GM12878 (cell line): ENCODE measurements around the gene CD300H.

Experiments used
- BACH1 ChIP-seq: fragments of 450-650 bp; IDR thresholded peaks from 2 replicates; pipeline ENCODE4 v1.6.1; 2017; ENCODE audit warnings: mild to moderate bottlenecking, borderline replicate concordance
- CREM ChIP-seq: IDR thresholded peaks from 2 replicates; pipeline ENCODE4 v1.6.1; 2014; ENCODE audit warnings: antibody characterized with exemption, low read depth
- EED ChIP-seq: sonication (generic); IDR thresholded peaks from 2 replicates; pipeline ENCODE4 v1.6.1; 2016; ENCODE audit warnings: antibody characterized with exemption, low read depth
- ETV6 ChIP-seq, 2 experiments: fragments of 450-650 bp in 1 of 2; IDR thresholded peaks in 1 of 2; conservative IDR thresholded peaks in 1 of 2; 2 replicates each; pipeline ENCODE4 v1.6.1; 2014; ENCODE audit warnings: antibody characterized with exemption in 1 of 2, borderline replicate concordance in 1 of 2, low read depth in 1 of 2, mild to moderate bottlenecking in 1 of 2, moderate library complexity in 1 of 2
- POLR2A ChIP-seq: IDR thresholded peaks from 2 replicates; pipeline ENCODE4 v1.6.1; 2011; ENCODE audit warnings: low read depth, mild to moderate bottlenecking, low read length
- POLR2AphosphoS5 ChIP-seq: IDR thresholded peaks from 2 replicates; pipeline ENCODE4 v1.6.1; 2011; ENCODE audit warnings: mild to moderate bottlenecking, low read length, inconsistent platforms
- SIN3A ChIP-seq: IDR thresholded peaks from 2 replicates; pipeline ENCODE4 v1.6.1; 2012; ENCODE audit warnings: low read depth, low read length, improper control_type of control experiment
- ZNF24 ChIP-seq: fragments of 450-650 bp; IDR thresholded peaks from 2 replicates; pipeline ENCODE4 v1.6.1; 2017; ENCODE audit warnings: antibody characterized with exemption, mild to moderate bottlenecking
- TF ChIP-seq, protein P1 (sequence below), 3 experiments: IDR thresholded peaks in 2 of 3; conservative IDR thresholded peaks in 1 of 3; 2 replicates each; pipeline ENCODE4 v1.5.1; 2011; ENCODE audit warnings: low read depth in 3 of 3, low read length in 3 of 3, mild to moderate bottlenecking in 3 of 3, control low read depth in 2 of 3, moderate library complexity in 2 of 3, inconsistent platforms in 1 of 3, mixed read lengths in 1 of 3; ENCODE audit not compliant: control insufficient read depth in 2 of 3, insufficient read depth in 1 of 3; ENCODE audit errors: extremely low read depth in 1 of 3

DNA sequence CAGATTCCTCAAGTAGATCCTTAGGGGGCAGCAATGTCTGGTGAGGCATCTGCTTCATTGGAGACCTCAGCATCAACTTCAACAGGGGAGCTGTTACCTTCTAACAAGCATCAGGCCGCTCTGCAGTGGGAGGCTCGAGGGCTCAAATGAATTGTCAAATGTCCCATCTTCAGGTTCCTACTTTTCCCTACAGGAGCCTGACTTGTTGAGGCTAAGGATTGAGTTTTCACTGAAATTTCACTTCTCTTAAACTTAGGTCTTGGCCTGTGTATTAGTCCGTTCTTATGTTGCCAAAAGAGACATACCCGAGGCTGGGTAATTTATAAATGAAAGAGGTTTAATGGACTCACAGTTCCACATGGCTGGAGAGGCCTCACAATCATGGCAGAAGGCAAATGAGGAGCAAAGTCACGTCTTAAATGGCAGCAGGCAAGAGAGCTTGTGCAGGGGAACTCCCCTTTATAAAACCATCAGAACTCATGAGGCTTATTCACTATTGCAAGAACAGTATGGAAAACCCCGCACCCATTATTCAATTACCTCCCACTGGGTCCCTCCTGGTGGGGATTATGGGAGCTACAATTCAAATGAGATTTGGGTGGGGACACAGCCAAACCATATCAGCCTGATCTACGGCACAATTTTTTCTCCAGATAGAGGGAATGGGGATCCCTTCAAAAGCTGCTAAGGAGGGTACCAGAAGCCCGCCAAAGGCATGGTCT is 29.9 kb upstream of the CD300H start:
- no peak for TF ChIP-seq ZNF24
- no peak for TF ChIP-seq SIN3A
- TF ChIP-seq CREM: no peak
- TF ChIP-seq ETV6 (conservative IDR thresholded peaks at IDR 0.05 in 1 of 2, IDR thresholded peaks at IDR 0.05 in 1 of 2; ENCODE audit: borderline replicate concordance in 1 of 2, low read depth in 1 of 2): no peak
- TF ChIP-seq, protein P1, sequence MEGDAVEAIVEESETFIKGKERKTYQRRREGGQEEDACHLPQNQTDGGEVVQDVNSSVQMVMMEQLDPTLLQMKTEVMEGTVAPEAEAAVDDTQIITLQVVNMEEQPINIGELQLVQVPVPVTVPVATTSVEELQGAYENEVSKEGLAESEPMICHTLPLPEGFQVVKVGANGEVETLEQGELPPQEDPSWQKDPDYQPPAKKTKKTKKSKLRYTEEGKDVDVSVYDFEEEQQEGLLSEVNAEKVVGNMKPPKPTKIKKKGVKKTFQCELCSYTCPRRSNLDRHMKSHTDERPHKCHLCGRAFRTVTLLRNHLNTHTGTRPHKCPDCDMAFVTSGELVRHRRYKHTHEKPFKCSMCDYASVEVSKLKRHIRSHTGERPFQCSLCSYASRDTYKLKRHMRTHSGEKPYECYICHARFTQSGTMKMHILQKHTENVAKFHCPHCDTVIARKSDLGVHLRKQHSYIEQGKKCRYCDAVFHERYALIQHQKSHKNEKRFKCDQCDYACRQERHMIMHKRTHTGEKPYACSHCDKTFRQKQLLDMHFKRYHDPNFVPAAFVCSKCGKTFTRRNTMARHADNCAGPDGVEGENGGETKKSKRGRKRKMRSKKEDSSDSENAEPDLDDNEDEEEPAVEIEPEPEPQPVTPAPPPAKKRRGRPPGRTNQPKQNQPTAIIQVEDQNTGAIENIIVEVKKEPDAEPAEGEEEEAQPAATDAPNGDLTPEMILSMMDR (IDR thresholded peaks at IDR 0.05 in 2 of 3, conservative IDR thresholded peaks at IDR 0.05 in 1 of 3; ENCODE audit: control insufficient read depth in 2 of 3, extremely low read depth in 1 of 3, insufficient read depth in 1 of 3, low read depth in 3 of 3, low read length in 3 of 3): no peak
- TF ChIP-seq POLR2A: no peak
- TF ChIP-seq POLR2AphosphoS5: no peak
- no peak for TF ChIP-seq EED
- no peak for TF ChIP-seq BACH1
